Activated CD4-positive, alpha-beta memory T cell treated with anti-CD3 and anti-CD28 coated beads for 36 hours (primary cell): ENCODE measurements around the gene ARHGEF40. TPM values are rescaled to one million over a fixed set of nuclear protein-coding genes. Genes with fewer than 3 reads are reported as not detected.
"Not testable (repeated sequence)": the region's sequence is repeated elsewhere in the genome, so short reads cannot be mapped to it uniquely, and the experiment has no call there.

Experiments
- CTCF ChIA-PET: fragments of 350-600 bp; sonication (Branson Sonifier 250); formaldehyde crosslinking; loops from one replicate; lab custom pipeline; 2021; ENCODE audit warnings: antibody characterized with exemption, inconsistent platforms; lab: Charles Lee
- POLR2A ChIA-PET: fragments of 350-600 bp; sonication (Branson Sonifier 250); formaldehyde crosslinking; loops from one replicate; lab custom pipeline; 2021; ENCODE audit warnings: antibody characterized with exemption; lab: Charles Lee
- DNase-seq: peaks from one replicate; pipeline ENCODE4 v3.0.0-alpha.2; 2020
- H3K27ac Mint-ChIP-seq: one replicate; pipeline ENCODE4 v1.8.0; 2021; ENCODE audit warnings: mixed read lengths
- H3K27me3 Mint-ChIP-seq: one replicate; pipeline ENCODE4 v1.8.0; 2021; ENCODE audit warnings: mixed read lengths
- H3K36me3 Mint-ChIP-seq: one replicate; pipeline ENCODE4 v1.8.0; 2021; ENCODE audit warnings: mixed read lengths
- H3K4me1 Mint-ChIP-seq: one replicate; pipeline ENCODE4 v1.8.0; 2021; ENCODE audit warnings: low read depth, mixed read lengths
- H3K4me3 Mint-ChIP-seq: one replicate; pipeline ENCODE4 v1.8.0; 2021; ENCODE audit warnings: mild to moderate bottlenecking, mixed read lengths
- H3K9me3 Mint-ChIP-seq: one replicate; pipeline ENCODE4 v1.8.0; 2021; ENCODE audit warnings: mixed read lengths
- intact Hi-C: fragments of 100-400 bp; cut with micrococcal nuclease; formaldehyde crosslinking; loops from one replicate; pipeline ENCODE4 v1.15.1; 2023
- total RNA-seq, 2 experiments: library from RNA; stranded (reverse); gene quantifications; one replicate each; pipeline ENCODE4 v1.2.3, GENCODE V29; 2021

ARHGEF40 gene
- total RNA-seq, 2 experiments from 2014 or later: 0.33 to 0.44 TPM

- H3K27me3 Mint-ChIP-seq: no peaks in the 10 kb centered on the region
- no peaks in the 10 kb centered on the region for H3K9me3 Mint-ChIP-seq
- intact Hi-C loops: no loop called here
- POLR2A ChIA-PET: no interaction called here
- H3K4me3 Mint-ChIP-seq: no peak overlapping the region
- no peaks in the 10 kb centered on the region for H3K4me1 Mint-ChIP-seq
- no peaks in the 10 kb centered on the region for H3K36me3 Mint-ChIP-seq
- no peak for DNase-seq
- CTCF ChIA-PET: interaction anchor here (0.8 to 3.5 kb wide), 2 partner anchors 10 to 16 kb away, joined by 4 to 21 read pairs; no protein-coding TSS in a partner anchor
- no peak overlapping the region for H3K27ac Mint-ChIP-seq
Measured at GRCh38 chr14:21030531-21030930, 39.6 kb upstream of the ARHGEF40 start.

GRCh38 chr14:21032326-21033132, 37.6 kb upstream of the ARHGEF40 start:
- ChIA-PET CTCF (interaction anchor here (1.0 to 7.1 kb wide), 3 partner anchors 12 to 24 kb away, joined by 3 to 55 read pairs (median 3); no protein-coding TSS in a partner anchor), POLR2A (no interaction called here)
- Mint-ChIP-seq H3K9me3 (no peaks in the 10 kb centered on the region), H3K27ac (no peak overlapping the region), H3K4me3 (no peak overlapping the region), H3K4me1 (no peaks in the 10 kb centered on the region), H3K36me3 (no peaks in the 10 kb centered on the region), H3K27me3 (no peaks in the 10 kb centered on the region)
- no peak for DNase-seq
- intact Hi-C loops: no loop called here

GRCh38 chr14:21033133-21033698, 36.9 kb upstream of the ARHGEF40 start:
- intact Hi-C loops: no loop called here
- ChIA-PET CTCF (interaction anchor here (0.8 to 7.1 kb wide), 3 partner anchors 9 to 18 kb away, joined by 3 to 55 read pairs (median 3); partner anchors contain the start of gene RNASE7), POLR2A (no interaction called here)
- H3K27me3 Mint-ChIP-seq: no peaks in the 10 kb centered on the region
- H3K36me3 Mint-ChIP-seq: no peaks in the 10 kb centered on the region
- no peak overlapping the region for H3K27ac Mint-ChIP-seq
- H3K9me3 Mint-ChIP-seq: no peaks in the 10 kb centered on the region
- no peak overlapping the region for H3K4me3 Mint-ChIP-seq
- H3K4me1 Mint-ChIP-seq: no peaks in the 10 kb centered on the region
- no peak for DNase-seq

- H3K27ac Mint-ChIP-seq: no peak within 1 kb of the TSS
- POLR2A ChIA-PET: no interaction called here
- no peaks in the 10 kb centered on the region for H3K4me1 Mint-ChIP-seq
- no peak within 1 kb of the TSS for H3K4me3 Mint-ChIP-seq
- intact Hi-C loops: no loop called here
- H3K36me3 Mint-ChIP-seq: no peaks in the 10 kb centered on the region
- CTCF ChIA-PET: interaction anchor here (1.4 to 7.1 kb wide), 2 partner anchors 20 to 58 kb away, joined by 8 to 55 read pairs; no protein-coding TSS in a partner anchor
- DNase-seq: no peak
- H3K27me3 Mint-ChIP-seq: no peaks in the 10 kb centered on the region
- H3K9me3 Mint-ChIP-seq: no peaks in the 10 kb centered on the region
Measured at GRCh38 chr14:21034707-21035106, 35.4 kb upstream of the ARHGEF40 start, which contains the start of gene RNASE13. Gene RNASE13, minus strand, starts transcription at chr14:21034807. Its CDS starts 519 bp downstream, at chr14:21034288.

GRCh38 chr14:21036751-21037150, 33.4 kb upstream of the ARHGEF40 start:
- ChIA-PET CTCF (interaction anchor here (0.9 to 7.1 kb wide), 4 partner anchors 22 to 184 kb away, joined by 3 to 55 read pairs (median 4); no protein-coding TSS in a partner anchor), POLR2A (no interaction called here)
- DNase-seq: no peak

GRCh38 chr14:21037156-21037555, 32.9 kb upstream of the ARHGEF40 start:
- Mint-ChIP-seq H3K36me3 (no peaks in the 10 kb centered on the region), H3K4me1 (no peaks in the 10 kb centered on the region), H3K4me3 (no peak overlapping the region), H3K9me3 (no peaks in the 10 kb centered on the region), H3K27ac (no peak overlapping the region), H3K27me3 (no peaks in the 10 kb centered on the region)
- POLR2A ChIA-PET: no interaction called here
- intact Hi-C loops: no loop called here
- CTCF ChIA-PET: interaction anchor here (0.6 to 7.1 kb wide), 2 partner anchors 22 to 55 kb away, joined by 3 to 55 read pairs; no protein-coding TSS in a partner anchor
- no peak for DNase-seq

More at GRCh38 chr14:21036751-21037150, 33.4 kb upstream of the ARHGEF40 start:
- no peaks in the 10 kb centered on the region for H3K27me3 Mint-ChIP-seq
- intact Hi-C loops: no loop called here
- no peak overlapping the region for H3K4me3 Mint-ChIP-seq
- H3K27ac Mint-ChIP-seq: no peak overlapping the region
- H3K4me1 Mint-ChIP-seq: no peaks in the 10 kb centered on the region
- no peaks in the 10 kb centered on the region for H3K9me3 Mint-ChIP-seq
- H3K36me3 Mint-ChIP-seq: no peaks in the 10 kb centered on the region

GRCh38 chr14:21038441-21039422, 31.4 kb upstream of the ARHGEF40 start:
- ChIA-PET CTCF (interaction anchor here (1.1 to 3.9 kb wide), 6 partner anchors 18 to 69 kb away, joined by 3 to 115 read pairs (median 6); no protein-coding TSS in a partner anchor), POLR2A (no interaction called here)
- Mint-ChIP-seq H3K4me1 (peaks cover 4% of the 10 kb centered on the region), H3K4me3 (no peak overlapping the region), H3K27ac (no peak overlapping the region), H3K9me3 (no peaks in the 10 kb centered on the region), H3K27me3 (no peaks in the 10 kb centered on the region), H3K36me3 (no peaks in the 10 kb centered on the region)
- DNase-seq: no peak
- intact Hi-C loops: no loop called here

GRCh38 chr14:21039585-21040369, 30.3 kb upstream of the ARHGEF40 start:
- H3K27ac Mint-ChIP-seq: no peak overlapping the region

GRCh38 chr14:21040370-21040925, 29.7 kb upstream of the ARHGEF40 start:
- H3K4me3 Mint-ChIP-seq: no peak overlapping the region
- POLR2A ChIA-PET: no interaction called here
- H3K36me3 Mint-ChIP-seq: no peaks in the 10 kb centered on the region
- no peak for DNase-seq
- no peaks in the 10 kb centered on the region for H3K9me3 Mint-ChIP-seq
- intact Hi-C loops: loop anchor here (1.0 kb wide), 1 partner anchor 26 kb away; no protein-coding TSS in a partner anchor
- peaks cover 12% of the 10 kb centered on the region for H3K4me1 Mint-ChIP-seq
- H3K27ac Mint-ChIP-seq: no peak overlapping the region
- H3K27me3 Mint-ChIP-seq: no peaks in the 10 kb centered on the region
- CTCF ChIA-PET: interaction anchor here (0.7 to 3.9 kb wide), 12 partner anchors 20 to 183 kb away, joined by 3 to 115 read pairs (median 6); partner anchors contain the start of gene ARHGEF40

More at GRCh38 chr14:21039585-21040369, 30.3 kb upstream of the ARHGEF40 start:
- peak; percentile 18 for DNase-seq
- Mint-ChIP-seq H3K4me1 (peaks cover 11% of the 10 kb centered on the region), H3K4me3 (no peak overlapping the region), H3K27me3 (no peaks in the 10 kb centered on the region), H3K36me3 (no peaks in the 10 kb centered on the region), H3K9me3 (no peaks in the 10 kb centered on the region)
- intact Hi-C loops: loop anchor here (1.0 kb wide), 1 partner anchor 25 kb away; no protein-coding TSS in a partner anchor
- POLR2A ChIA-PET: no interaction called here
- CTCF ChIA-PET: interaction anchor here (0.7 to 3.9 kb wide), 14 partner anchors 19 to 182 kb away, joined by 3 to 115 read pairs (median 4); partner anchors contain the start of gene ARHGEF40

GRCh38 chr14:21040941-21041340, 29.2 kb upstream of the ARHGEF40 start:
- ChIA-PET POLR2A (interaction anchor here (0.6 kb wide), 1 partner anchor 476 kb away, joined by 6 read pairs; no protein-coding TSS in a partner anchor), CTCF (interaction anchor here (0.7 to 3.9 kb wide), 8 partner anchors 18 to 64 kb away, joined by 3 to 115 read pairs (median 5); partner anchors contain the start of gene ARHGEF40)
- intact Hi-C loops: loop anchor here (1.0 kb wide), 1 partner anchor 27 kb away; no protein-coding TSS in a partner anchor
- H3K36me3 Mint-ChIP-seq, DNase-seq, H3K27ac Mint-ChIP-seq, H3K9me3 Mint-ChIP-seq, H3K4me3 Mint-ChIP-seq, H3K27me3 Mint-ChIP-seq: not testable (repeated sequence)
- H3K4me1 Mint-ChIP-seq: peaks cover 12% of the 10 kb centered on the region
